Measurements from ENCODE around the gene PARP8.
A peak's percentile ranks its signal among the peaks of the same experiment; 100 is the strongest.

Gene PARP8

DNA sequence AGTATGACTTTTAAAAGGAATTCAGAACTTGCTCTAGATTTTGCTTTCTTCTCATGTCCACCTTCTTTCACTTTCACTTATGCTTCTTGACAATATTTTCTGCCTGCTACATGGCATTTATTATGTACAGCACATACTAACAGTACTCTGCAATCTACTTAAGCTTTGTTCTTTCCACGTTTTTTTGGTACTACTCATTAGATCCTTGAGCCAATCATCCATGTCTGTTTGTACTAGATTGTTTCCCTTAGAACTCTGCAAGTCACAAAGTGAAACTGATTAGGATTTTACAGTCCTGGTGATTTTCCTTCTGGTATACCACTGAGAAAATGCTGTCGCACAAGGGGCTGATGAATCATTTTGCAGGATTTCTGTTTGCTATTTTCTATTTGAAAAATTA, 78.3 kb downstream of the PARP8 start:
- TF ChIP-seq, protein P1, sequence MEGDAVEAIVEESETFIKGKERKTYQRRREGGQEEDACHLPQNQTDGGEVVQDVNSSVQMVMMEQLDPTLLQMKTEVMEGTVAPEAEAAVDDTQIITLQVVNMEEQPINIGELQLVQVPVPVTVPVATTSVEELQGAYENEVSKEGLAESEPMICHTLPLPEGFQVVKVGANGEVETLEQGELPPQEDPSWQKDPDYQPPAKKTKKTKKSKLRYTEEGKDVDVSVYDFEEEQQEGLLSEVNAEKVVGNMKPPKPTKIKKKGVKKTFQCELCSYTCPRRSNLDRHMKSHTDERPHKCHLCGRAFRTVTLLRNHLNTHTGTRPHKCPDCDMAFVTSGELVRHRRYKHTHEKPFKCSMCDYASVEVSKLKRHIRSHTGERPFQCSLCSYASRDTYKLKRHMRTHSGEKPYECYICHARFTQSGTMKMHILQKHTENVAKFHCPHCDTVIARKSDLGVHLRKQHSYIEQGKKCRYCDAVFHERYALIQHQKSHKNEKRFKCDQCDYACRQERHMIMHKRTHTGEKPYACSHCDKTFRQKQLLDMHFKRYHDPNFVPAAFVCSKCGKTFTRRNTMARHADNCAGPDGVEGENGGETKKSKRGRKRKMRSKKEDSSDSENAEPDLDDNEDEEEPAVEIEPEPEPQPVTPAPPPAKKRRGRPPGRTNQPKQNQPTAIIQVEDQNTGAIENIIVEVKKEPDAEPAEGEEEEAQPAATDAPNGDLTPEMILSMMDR (IDR thresholded peaks at IDR 0.05; ENCODE audit: low read depth, low read length): no peak

DNA sequence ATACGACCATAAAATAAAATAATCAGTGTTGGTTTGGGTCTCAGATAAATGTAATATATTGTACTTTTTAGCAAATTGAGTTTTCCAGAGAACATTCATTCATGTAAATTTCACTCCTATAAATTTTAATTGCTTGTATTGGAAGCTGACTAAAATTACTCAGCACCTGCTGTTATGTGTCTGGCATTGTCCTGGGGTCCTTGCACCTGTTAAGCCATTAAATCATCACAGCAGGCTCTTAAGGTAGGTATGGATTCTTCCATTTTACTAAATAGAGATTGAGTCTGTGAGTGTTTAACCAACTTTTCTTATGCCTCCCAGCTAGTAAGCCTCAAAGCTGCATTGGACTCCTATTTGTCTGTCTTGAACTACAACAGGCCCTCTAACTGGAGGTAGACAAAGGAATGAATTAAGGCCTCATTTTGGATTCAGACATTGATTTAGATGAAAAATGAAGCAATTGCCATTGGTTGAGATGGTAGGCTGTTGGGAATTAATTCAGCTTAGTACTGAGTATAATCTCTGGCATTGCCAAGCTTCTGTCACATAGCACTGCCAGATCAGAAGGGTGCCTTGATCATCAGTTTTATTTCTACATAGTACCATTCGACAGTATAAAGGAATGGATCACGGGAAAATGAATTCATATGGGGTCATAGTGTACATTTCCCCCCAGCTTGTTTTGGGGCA, 78.9 kb downstream of the PARP8 start:
- TF ChIP-seq, protein P1 (IDR thresholded peaks at IDR 0.05; ENCODE audit: low read depth, low read length): no peak
- no peak overlapping the region; the same call in 1 of the 2 replicates for H3K4me3 ChIP-seq (ENCODE audit: low read depth, low read length)

More for the DNA sequence above, 78.3 kb downstream of the PARP8 start:
- peak overlapping the region; percentile 41 for H3K4me3 ChIP-seq (ENCODE audit: low read depth, low read length)

DNA sequence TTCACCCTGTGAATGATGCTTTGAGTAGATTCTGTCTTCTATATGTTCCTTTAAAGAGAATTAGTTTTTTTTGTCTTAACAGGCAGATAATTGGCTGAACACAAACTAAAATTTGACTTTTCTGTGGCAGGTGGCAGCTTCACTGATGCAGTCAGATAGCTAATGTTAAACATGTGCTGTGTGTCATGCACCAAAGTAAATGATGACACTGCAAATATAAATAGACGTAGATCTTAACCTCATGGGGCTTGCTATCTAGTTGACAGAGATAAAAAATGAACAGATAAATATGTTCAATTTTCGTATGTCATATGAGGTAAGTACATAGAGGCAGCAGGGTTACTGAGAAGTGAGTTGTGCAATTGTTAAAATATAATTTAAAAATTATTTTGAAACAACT, 82.7 kb downstream of the PARP8 start:
- H3K4me3 ChIP-seq (ENCODE audit: low read depth, low read length): no peak overlapping the region
- TF ChIP-seq, protein P1 (IDR thresholded peaks at IDR 0.05; ENCODE audit: low read depth, low read length): no peak

DNA sequence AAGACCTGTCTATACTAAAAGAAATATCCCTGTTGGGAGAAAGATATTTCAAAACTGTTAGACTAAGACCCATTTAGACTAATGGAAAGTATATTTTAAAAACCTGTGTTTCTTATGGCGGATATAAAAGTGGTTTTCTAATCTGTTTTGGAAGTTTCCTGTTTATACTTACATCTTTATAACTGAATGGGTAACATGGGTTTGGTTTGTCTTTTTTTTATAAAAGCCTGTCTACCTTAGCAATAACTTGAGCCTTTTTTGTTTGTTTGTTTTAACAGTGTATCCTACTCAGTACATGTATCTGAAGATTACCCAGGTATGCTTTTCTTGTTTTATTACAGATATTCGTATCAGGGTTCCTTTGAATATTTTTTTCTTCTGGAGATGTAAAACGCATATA, 83.4 kb downstream of the PARP8 start:
- no peak overlapping the region for H3K4me3 ChIP-seq (ENCODE audit: low read depth, low read length)

DNA sequence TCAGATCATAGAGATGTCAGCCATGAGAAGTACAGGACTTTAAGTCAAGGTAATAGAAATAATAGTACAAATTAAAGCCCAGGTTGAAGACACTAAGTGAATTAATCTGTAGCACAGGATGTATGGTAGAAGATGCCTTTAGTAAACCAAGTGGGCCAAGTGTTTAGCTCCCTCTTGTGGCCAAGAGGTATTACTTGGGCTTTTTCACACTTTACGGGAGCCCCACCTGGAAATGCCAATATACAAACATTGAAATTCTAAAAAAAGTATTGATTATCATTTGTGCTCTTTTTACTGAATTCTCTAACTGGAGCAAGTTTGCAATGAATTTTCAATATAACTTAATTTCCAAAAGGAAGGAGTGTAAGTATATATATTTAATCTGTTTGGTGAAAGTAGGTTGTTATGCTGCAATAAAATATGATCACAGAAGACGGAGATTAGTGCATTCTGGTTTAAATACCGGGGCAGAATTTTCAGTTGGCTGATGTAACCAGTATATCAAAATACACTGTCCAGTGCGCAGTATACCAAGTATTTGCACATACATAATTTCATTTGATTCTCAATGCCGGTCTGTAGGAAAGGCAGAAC, 84.7 kb downstream of the PARP8 start:
- no peak overlapping the region for H3K4me3 ChIP-seq (ENCODE audit: low read depth, low read length)
- TF ChIP-seq, protein P1 (IDR thresholded peaks at IDR 0.05; ENCODE audit: low read depth, low read length): peak; percentile 55

More for the DNA sequence above, 83.4 kb downstream of the PARP8 start:
- TF ChIP-seq, protein P1 (IDR thresholded peaks at IDR 0.05; ENCODE audit: low read depth, low read length): no peak

DNA sequence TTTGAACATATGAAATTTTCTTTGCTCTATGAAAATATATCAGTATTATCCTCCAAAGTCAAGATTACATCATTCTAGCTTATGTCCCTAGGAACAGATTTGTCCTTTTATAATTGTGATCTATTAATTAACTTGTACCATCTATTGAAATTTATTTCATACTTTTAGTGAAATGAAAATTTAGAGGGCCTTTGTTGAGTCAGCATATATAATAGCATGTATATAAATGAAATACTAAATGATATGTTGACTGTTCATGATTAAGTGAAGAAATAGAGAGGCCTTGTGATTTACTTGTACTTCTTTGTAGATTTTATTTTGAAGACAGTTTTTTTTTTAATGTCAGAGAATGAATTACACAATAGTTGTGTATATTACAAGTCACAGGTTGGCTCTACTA, 86.4 kb downstream of the PARP8 start:
- TF ChIP-seq, protein P1 (IDR thresholded peaks at IDR 0.05; ENCODE audit: low read depth, low read length): no peak
- no peak overlapping the region for H3K4me3 ChIP-seq (ENCODE audit: low read depth, low read length)

DNA sequence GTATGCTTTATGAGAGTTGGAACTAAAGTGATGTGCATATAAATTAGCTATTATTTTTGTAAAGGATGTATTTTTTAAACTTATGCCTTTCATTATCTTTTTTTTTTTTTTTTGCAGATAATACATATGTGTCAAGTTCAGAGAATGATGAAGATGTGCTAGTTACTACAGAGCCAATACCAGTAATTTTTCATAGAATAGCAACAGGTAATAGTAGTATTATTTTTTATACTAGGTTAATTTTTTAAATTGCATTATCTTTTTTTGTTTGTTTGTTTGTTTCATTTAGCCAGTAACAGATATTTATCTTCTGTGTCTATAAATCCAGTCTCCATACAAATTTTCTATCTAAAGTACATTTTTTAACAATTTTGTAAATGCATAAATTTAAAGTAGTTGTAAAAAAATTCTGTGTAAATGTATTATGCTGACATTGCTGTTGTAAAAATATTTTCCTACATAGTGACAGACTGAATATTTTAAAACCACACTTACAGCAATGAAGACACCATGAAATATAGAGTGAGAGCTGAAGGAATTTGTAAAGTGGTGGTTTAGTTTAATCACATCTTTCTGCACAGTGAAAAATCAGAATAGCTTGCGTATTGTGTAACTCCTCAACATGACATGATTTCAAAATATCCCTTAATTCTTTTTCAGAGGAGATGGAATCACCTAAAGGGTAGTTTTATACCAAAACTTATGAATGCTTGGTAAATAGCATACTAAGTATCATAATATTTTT, 93.3 kb downstream of the PARP8 start:
- H3K4me3 ChIP-seq (ENCODE audit: low read depth, low read length): no peak overlapping the region
- TF ChIP-seq, protein P1 (IDR thresholded peaks at IDR 0.05; ENCODE audit: low read depth, low read length): no peak
